ENCODE measurements around the gene LPCAT1.
A peak's percentile ranks its signal among the peaks of the same experiment; 100 is the strongest.

LPCAT1 gene

GRCh38 chr5:1447671-1448361 lies 75.9 kb downstream of the LPCAT1 start:
- H3K4me1 ChIP-seq, result peaks cover 45% of the 10 kb centered on the region
- TF ChIP-seq Cebpa-rat (IDR thresholded peaks at IDR 0.05), result no peak
- H3K9me3 ChIP-seq, result peaks cover 27% of the 10 kb centered on the region
- H4K20me1 ChIP-seq, result no peaks in the 10 kb centered on the region
- peak overlapping the region; percentile 84 for H3K4me2 ChIP-seq
- 0 out of 2 replicates have a peak overlapping the region, but pooled peaks have one; percentile 36 for H3K4me3 ChIP-seq
- no peaks in the 10 kb centered on the region for H3K36me3 ChIP-seq
- H3K27ac ChIP-seq, result no peak overlapping the region
- H3K27me3 ChIP-seq, result peaks cover 54% of the 10 kb centered on the region
- no peak overlapping the region for H3K9ac ChIP-seq

GRCh38 chr5:1446602-1447343 lies 77.0 kb downstream of the LPCAT1 start:
- peaks cover 45% of the 10 kb centered on the region for H3K4me1 ChIP-seq
- H3K9ac ChIP-seq, result no peak overlapping the region
- no peaks in the 10 kb centered on the region for H3K36me3 ChIP-seq
- no peaks in the 10 kb centered on the region for H4K20me1 ChIP-seq
- TF ChIP-seq Cebpa-rat (IDR thresholded peaks at IDR 0.05), result no peak
- peaks cover 57% of the 10 kb centered on the region for H3K27me3 ChIP-seq
- no peak overlapping the region for H3K4me3 ChIP-seq
- peaks cover 21% of the 10 kb centered on the region for H3K9me3 ChIP-seq
- peak overlapping the region; percentile 84; the same call in 1 of the 2 replicates for H3K4me2 ChIP-seq
- H3K27ac ChIP-seq, result no peak overlapping the region

- Histone ChIP-seq H3K9me3 (peaks cover 21% of the 10 kb centered on the region), H3K4me1 (peaks cover 45% of the 10 kb centered on the region), H3K36me3 (no peaks in the 10 kb centered on the region), H3K9ac (no peak overlapping the region), H3K27ac (no peak overlapping the region), H3K4me3 (no peak overlapping the region), H3K4me2 (no peak overlapping the region), H3K27me3 (peaks cover 57% of the 10 kb centered on the region), H4K20me1 (no peaks in the 10 kb centered on the region)
- no peak for TF ChIP-seq Cebpa-rat (IDR thresholded peaks at IDR 0.05)
Measured at GRCh38 chr5:1445689-1446601, 77.8 kb downstream of the LPCAT1 start.

- H3K4me1 ChIP-seq, result peaks cover 45% of the 10 kb centered on the region
- no peak within 1 kb of the TSS for H3K27ac ChIP-seq
- no peak within 1 kb of the TSS for H3K4me3 ChIP-seq
- H3K9ac ChIP-seq, result no peak within 1 kb of the TSS
- H3K27me3 ChIP-seq, result peaks cover 57% of the 10 kb centered on the region
- H3K4me2 ChIP-seq, result no peak within 1 kb of the TSS
- H3K36me3 ChIP-seq, result no peaks in the 10 kb centered on the region
- no peak for TF ChIP-seq Cebpa-rat (IDR thresholded peaks at IDR 0.05)
- peaks cover 21% of the 10 kb centered on the region for H3K9me3 ChIP-seq
- H4K20me1 ChIP-seq, result no peaks in the 10 kb centered on the region
Measured at GRCh38 chr5:1445313-1445688, 78.5 kb downstream of the LPCAT1 start, which contains the start of gene SLC6A3. Gene SLC6A3 (minus strand): TSS chr5:1445440. CDS start chr5:1443197, 2,243 bp downstream.

GRCh38 chr5:1444361-1445189 lies 79.2 kb downstream of the LPCAT1 start:
- H3K4me1 ChIP-seq, result peaks cover 45% of the 10 kb centered on the region
- H3K9ac ChIP-seq, result no peak overlapping the region
- no peak overlapping the region for H3K27ac ChIP-seq
- peaks cover 21% of the 10 kb centered on the region for H3K9me3 ChIP-seq
- H3K4me2 ChIP-seq, result no peak overlapping the region
- H3K27me3 ChIP-seq, result peaks cover 57% of the 10 kb centered on the region
- no peaks in the 10 kb centered on the region for H3K36me3 ChIP-seq
- H4K20me1 ChIP-seq, result no peaks in the 10 kb centered on the region
- no peak overlapping the region for H3K4me3 ChIP-seq
- TF ChIP-seq Cebpa-rat (IDR thresholded peaks at IDR 0.05), result no peak

- Histone ChIP-seq H4K20me1 (no peaks in the 10 kb centered on the region), H3K9ac (no peak overlapping the region), H3K4me3 (no peak overlapping the region), H3K27me3 (peaks cover 57% of the 10 kb centered on the region), H3K9me3 (peaks cover 21% of the 10 kb centered on the region), H3K27ac (no peak overlapping the region), H3K4me1 (peaks cover 40% of the 10 kb centered on the region), H3K4me2 (no peak overlapping the region; the same call in 1 of the 2 replicates), H3K36me3 (no peaks in the 10 kb centered on the region)
- TF ChIP-seq Cebpa-rat (IDR thresholded peaks at IDR 0.05), result no peak
Measured at GRCh38 chr5:1443991-1444360, 79.8 kb downstream of the LPCAT1 start.

GRCh38 chr5:1443171-1443570 lies 80.6 kb downstream of the LPCAT1 start:
- H3K27ac ChIP-seq, result no peak overlapping the region
- peaks cover 57% of the 10 kb centered on the region for H3K27me3 ChIP-seq
- no peaks in the 10 kb centered on the region for H3K36me3 ChIP-seq
- H3K4me1 ChIP-seq, result peaks cover 32% of the 10 kb centered on the region
- no peaks in the 10 kb centered on the region for H4K20me1 ChIP-seq
- H3K4me3 ChIP-seq, result no peak overlapping the region
- TF ChIP-seq Cebpa-rat (IDR thresholded peaks at IDR 0.05), result no peak
- H3K9me3 ChIP-seq, result peaks cover 21% of the 10 kb centered on the region
- peak overlapping the region; percentile 20; the same call in 1 of the 2 replicates for H3K4me2 ChIP-seq
- H3K9ac ChIP-seq, result no peak overlapping the region

- no peak for TF ChIP-seq Cebpa-rat (IDR thresholded peaks at IDR 0.05)
- Histone ChIP-seq H3K4me3 (no peak overlapping the region), H3K36me3 (no peaks in the 10 kb centered on the region), H3K27me3 (peaks cover 50% of the 10 kb centered on the region), H3K4me2 (peak overlapping the region; percentile 20; the same call in 1 of the 2 replicates), H4K20me1 (no peaks in the 10 kb centered on the region), H3K4me1 (peaks cover 31% of the 10 kb centered on the region), H3K9ac (no peak overlapping the region), H3K27ac (no peak overlapping the region), H3K9me3 (peaks cover 21% of the 10 kb centered on the region)
Measured at GRCh38 chr5:1442222-1443145, 81.3 kb downstream of the LPCAT1 start.
